ENCODE results near the gene LCN2. TPM values are rescaled to one million over a fixed set of nuclear protein-coding genes. Genes with fewer than 3 reads are reported as not detected.
"Not testable (repeated sequence)": the region's sequence is repeated elsewhere in the genome, so short reads cannot be mapped to it uniquely, and the experiment has no call there.

Gene LCN2
- total and polyA plus RNA-seq, 9 of the 15 experiments (the other 6 are each of a cell fraction or from before 2014, with no cell fraction given): 0.10 to 1.2 (median 0.44) TPM; not detected in 1

DNA sequence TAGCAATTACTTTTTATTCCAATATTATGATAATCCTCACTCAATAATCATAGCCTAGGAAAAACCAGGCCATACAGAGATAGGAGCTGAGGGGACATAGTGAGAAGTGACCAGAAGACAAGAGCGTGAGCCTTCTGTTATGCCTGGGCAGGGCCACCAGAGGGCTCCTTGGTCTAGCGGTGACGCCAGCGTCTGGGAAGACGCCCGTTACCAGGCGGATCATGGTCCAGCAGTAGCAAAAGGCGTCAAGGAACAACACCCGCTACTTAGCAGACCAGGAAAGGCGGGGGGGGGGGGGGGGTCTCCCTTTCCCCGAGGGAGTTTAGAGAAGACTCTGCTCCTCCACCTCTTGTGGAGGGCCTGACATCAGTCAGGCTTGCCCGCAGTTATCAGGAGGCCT, 32.2 kb downstream of the LCN2 start (continued):
- TF ChIP-seq ZBTB33 (CRISPR knock-in tag; IDR thresholded peaks at IDR 0.05): peak; percentile 99
- TF ChIP-seq ETV5 (CRISPR knock-in tag; IDR thresholded peaks at IDR 0.05; ENCODE audit: low read depth): 0 out of 2 replicates have a peak, but pooled peaks have one; percentile 39
- peak; percentile 53 to 86 for TF ChIP-seq RAD21 (CRISPR knock-in tag; conservative IDR thresholded peaks at IDR 0.05 in 1 of 2, IDR thresholded peaks at IDR 0.05 in 1 of 2)
- TF ChIP-seq, protein P1, sequence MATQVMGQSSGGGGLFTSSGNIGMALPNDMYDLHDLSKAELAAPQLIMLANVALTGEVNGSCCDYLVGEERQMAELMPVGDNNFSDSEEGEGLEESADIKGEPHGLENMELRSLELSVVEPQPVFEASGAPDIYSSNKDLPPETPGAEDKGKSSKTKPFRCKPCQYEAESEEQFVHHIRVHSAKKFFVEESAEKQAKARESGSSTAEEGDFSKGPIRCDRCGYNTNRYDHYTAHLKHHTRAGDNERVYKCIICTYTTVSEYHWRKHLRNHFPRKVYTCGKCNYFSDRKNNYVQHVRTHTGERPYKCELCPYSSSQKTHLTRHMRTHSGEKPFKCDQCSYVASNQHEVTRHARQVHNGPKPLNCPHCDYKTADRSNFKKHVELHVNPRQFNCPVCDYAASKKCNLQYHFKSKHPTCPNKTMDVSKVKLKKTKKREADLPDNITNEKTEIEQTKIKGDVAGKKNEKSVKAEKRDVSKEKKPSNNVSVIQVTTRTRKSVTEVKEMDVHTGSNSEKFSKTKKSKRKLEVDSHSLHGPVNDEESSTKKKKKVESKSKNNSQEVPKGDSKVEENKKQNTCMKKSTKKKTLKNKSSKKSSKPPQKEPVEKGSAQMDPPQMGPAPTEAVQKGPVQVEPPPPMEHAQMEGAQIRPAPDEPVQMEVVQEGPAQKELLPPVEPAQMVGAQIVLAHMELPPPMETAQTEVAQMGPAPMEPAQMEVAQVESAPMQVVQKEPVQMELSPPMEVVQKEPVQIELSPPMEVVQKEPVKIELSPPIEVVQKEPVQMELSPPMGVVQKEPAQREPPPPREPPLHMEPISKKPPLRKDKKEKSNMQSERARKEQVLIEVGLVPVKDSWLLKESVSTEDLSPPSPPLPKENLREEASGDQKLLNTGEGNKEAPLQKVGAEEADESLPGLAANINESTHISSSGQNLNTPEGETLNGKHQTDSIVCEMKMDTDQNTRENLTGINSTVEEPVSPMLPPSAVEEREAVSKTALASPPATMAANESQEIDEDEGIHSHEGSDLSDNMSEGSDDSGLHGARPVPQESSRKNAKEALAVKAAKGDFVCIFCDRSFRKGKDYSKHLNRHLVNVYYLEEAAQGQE (IDR thresholded peaks at IDR 0.05; ENCODE audit: borderline replicate concordance): peak; percentile 63; the same call in 1 of the 2 replicates
- TF ChIP-seq, protein P1 (CRISPR knock-in tag; IDR thresholded peaks at IDR 0.05; ENCODE audit: low read depth): not testable (repeated sequence)
- peak; percentile 45; the same call in 1 of the 2 replicates for TF ChIP-seq ATF7 (IDR thresholded peaks at IDR 0.05)
- TF ChIP-seq MYNN (IDR thresholded peaks at IDR 0.05): peak; percentile 51; the same call in 1 of the 2 replicates
- TF ChIP-seq MYNN, ATF1 (CRISPR knock-in tag; IDR thresholded peaks at IDR 0.05): not testable (repeated sequence)
- TF ChIP-seq L3MBTL2 (IDR thresholded peaks at IDR 0.05): peak; percentile 35; the same call in 1 of the 2 replicates
- peak; percentile 33; the same call in 1 of the 2 replicates for TF ChIP-seq SMAD4 (CRISPR knock-in tag; conservative IDR thresholded peaks at IDR 0.05)
- peak; percentile 70; the same call in 1 of the 2 replicates for TF ChIP-seq STAG1 (CRISPR knock-in tag; IDR thresholded peaks at IDR 0.05; ENCODE audit: borderline replicate concordance)
- TF ChIP-seq, protein P2, sequence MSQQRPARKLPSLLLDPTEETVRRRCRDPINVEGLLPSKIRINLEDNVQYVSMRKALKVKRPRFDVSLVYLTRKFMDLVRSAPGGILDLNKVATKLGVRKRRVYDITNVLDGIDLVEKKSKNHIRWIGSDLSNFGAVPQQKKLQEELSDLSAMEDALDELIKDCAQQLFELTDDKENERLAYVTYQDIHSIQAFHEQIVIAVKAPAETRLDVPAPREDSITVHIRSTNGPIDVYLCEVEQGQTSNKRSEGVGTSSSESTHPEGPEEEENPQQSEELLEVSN (IDR thresholded peaks at IDR 0.05; ENCODE audit: borderline replicate concordance in 1 of 2, extremely low read depth in 1 of 2, insufficient read depth in 1 of 2, insufficient read length in 1 of 2, low read depth in 1 of 2, low read length in 1 of 2, poor library complexity in 1 of 2, severe bottlenecking in 1 of 2): peak in 1 of 2 experiments; percentile 44
- TF ChIP-seq ATF1 (tag; IDR thresholded peaks at IDR 0.05): peak; percentile 77
- peak; percentile 39; the same call in 1 of the 2 replicates for TF ChIP-seq TFAP4 (CRISPR knock-in tag; IDR thresholded peaks at IDR 0.05; ENCODE audit: borderline replicate concordance)
